Large intestine (tissue), 3 donors: ENCODE data around the gene TNPO3. TPM values are rescaled to one million over a fixed set of nuclear protein-coding genes. Genes with fewer than 3 reads are reported as not detected.
"Not testable (repeated sequence)": the region's sequence is repeated elsewhere in the genome, so short reads cannot be mapped to it uniquely, and the experiment has no call there.

ENCODE experiments used
- DNase-seq, 2 donors: peaks; one replicate each; pipeline versions ENCODE4 v3.0.0 to v3.0.0-alpha.2; 2013
- H3K27ac ChIP-seq: one replicate; pipeline ENCODE4 v1.5.1; 2013; ENCODE audit warnings: low read length
- H3K27me3 ChIP-seq: 2 replicates; pipeline ENCODE4 v1.6.1; 2013; ENCODE audit warnings: low read length; ENCODE audit not compliant: control insufficient read depth, insufficient read depth
- H3K36me3 ChIP-seq: 2 replicates; pipeline ENCODE4 v1.6.1; 2013; ENCODE audit warnings: low read length; ENCODE audit not compliant: control insufficient read depth, insufficient read depth
- H3K4me1 ChIP-seq: one replicate; pipeline ENCODE4 v1.6.1; 2013; ENCODE audit warnings: low read length; ENCODE audit not compliant: control insufficient read depth, insufficient read depth
- H3K4me3 ChIP-seq: one replicate; pipeline ENCODE4 v1.5.1; 2013; ENCODE audit warnings: low read length
- H3K9me3 ChIP-seq: one replicate; pipeline ENCODE4 v1.6.1; 2013; ENCODE audit warnings: mild to moderate bottlenecking, low read depth, low read length, moderate library complexity; ENCODE audit not compliant: control insufficient read depth
- WGBS: methylation state at CpG from one replicate; pipeline ENCODE4 v1.1.5; 2013; ENCODE audit warnings: low lambda C conversion rate; ENCODE audit not compliant: insufficient coverage; 5-methylcytosine and 5-hydroxymethylcytosine counted together
- polyA plus RNA-seq: library from polyadenylated mRNA; unstranded; fragments of 120-200 nt; gene quantifications from one replicate; pipeline ENCODE4 v1.2.1, GENCODE V29; 2013

The TNPO3 gene
- polyA plus RNA-seq, 1 donor, result 32.1 TPM

DNA sequence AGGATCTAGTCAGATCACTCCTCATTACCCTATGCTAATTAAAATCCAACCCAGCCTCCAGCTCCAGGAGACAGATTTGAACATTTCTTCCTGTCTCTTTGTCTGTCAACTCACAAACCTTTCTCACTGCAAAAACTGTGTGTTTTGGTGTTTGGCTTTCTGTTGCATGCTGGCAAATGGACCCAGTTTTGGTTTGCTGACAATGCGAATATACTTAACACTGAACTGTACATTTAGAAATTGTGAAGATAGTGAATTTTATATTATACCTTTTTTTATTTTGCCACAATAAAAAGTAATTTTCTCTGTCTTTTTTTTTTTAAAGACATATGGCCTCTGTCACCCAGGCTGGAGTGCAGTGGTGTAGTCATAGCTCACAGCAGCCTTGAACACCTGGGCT lies 18.3 kb upstream of the TNPO3 start:
- H3K4me1 ChIP-seq, result no peaks in the 10 kb centered on the region
- no peak for DNase-seq
- no peaks in the 10 kb centered on the region for H3K27me3 ChIP-seq
- H3K36me3 ChIP-seq, result no peaks in the 10 kb centered on the region
- H3K9me3 ChIP-seq, result no peaks in the 10 kb centered on the region
- H3K27ac ChIP-seq, result no peak overlapping the region
- no CpG with 5 or more reads among the region's 1 CpG for WGBS
- no peak overlapping the region for H3K4me3 ChIP-seq

DNA sequence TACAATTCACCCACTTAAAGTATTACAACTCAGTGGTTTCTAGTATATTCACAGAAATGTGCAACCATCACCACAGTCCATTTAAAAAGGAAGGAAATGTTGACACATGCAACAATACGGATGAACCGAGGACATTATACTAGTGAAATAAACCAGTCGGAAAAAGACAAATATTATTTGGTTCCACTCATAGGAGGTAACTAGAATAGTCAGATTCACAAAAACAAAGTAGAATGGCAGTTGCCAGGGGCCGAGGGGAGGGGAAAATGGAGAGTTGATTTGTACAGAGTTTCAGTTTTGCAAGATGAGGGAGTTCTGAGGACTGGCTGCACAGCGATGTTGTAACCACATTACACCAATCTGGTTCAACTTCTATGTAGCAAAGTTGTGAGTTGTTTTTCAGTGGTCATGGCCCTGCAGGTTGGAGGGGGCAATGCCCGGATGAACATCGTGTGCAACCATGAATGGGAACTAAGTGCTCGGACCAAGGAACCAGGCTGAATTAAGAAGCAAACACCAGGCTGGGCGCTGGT lies 17.6 kb upstream of the TNPO3 start:
- H3K27me3 ChIP-seq, result no peaks in the 10 kb centered on the region
- H3K9me3 ChIP-seq, result no peaks in the 10 kb centered on the region
- no peaks in the 10 kb centered on the region for H3K4me1 ChIP-seq
- H3K36me3 ChIP-seq, result no peaks in the 10 kb centered on the region
- H3K4me3 ChIP-seq, result no peak overlapping the region
- WGBS, result no CpG with 5 or more reads among the region's 9 CpGs
- no peak overlapping the region for H3K27ac ChIP-seq
- no peak for DNase-seq

DNA sequence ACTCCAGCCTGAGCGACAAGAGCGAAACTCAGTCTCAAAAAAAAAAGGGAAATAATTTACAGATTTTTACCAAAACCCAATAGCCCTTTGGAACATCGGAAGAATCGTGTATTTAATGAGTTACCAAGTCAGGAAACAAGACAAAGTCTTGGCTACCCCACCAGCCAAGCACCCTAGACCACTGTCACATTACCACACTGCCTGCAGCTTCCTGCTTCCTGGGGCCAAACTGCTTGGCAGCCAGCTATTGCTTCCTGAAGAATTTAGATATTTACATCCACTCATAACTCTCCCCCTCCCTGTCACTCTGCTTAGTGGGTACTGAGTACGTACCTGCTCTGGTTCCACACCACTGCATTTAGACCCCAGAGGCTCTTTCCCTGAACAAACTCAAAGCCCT lies 14.1 kb upstream of the TNPO3 start:
- H3K36me3 ChIP-seq, result no peaks in the 10 kb centered on the region
- H3K27ac ChIP-seq, result no peak overlapping the region
- no peak for DNase-seq
- H3K9me3 ChIP-seq, result no peaks in the 10 kb centered on the region
- no peaks in the 10 kb centered on the region for H3K27me3 ChIP-seq
- no peaks in the 10 kb centered on the region for H3K4me1 ChIP-seq
- H3K4me3 ChIP-seq, result no peak overlapping the region
- WGBS, result 80% methylated on average over 2 of the region's 5 CpGs

- no CpG with 5 or more reads among the region's 5 CpGs for WGBS
- H3K27ac ChIP-seq, result no peak overlapping the region
- no peak for DNase-seq
- no peak overlapping the region for H3K4me3 ChIP-seq
- no peaks in the 10 kb centered on the region for H3K36me3 ChIP-seq
- H3K27me3 ChIP-seq, result no peaks in the 10 kb centered on the region
- no peaks in the 10 kb centered on the region for H3K4me1 ChIP-seq
- no peaks in the 10 kb centered on the region for H3K9me3 ChIP-seq
Observed at GRCh38 chr7:129067943-129068548, 13.1 kb upstream of the TNPO3 start.

GRCh38 chr7:129067132-129067561 lies 12.2 kb upstream of the TNPO3 start:
- not testable (repeated sequence) for H3K4me3 ChIP-seq, H3K9me3 ChIP-seq, H3K27me3 ChIP-seq, H3K36me3 ChIP-seq, H3K4me1 ChIP-seq, DNase-seq, H3K27ac ChIP-seq
- no CpG with 5 or more reads among the region's 4 CpGs for WGBS

DNA sequence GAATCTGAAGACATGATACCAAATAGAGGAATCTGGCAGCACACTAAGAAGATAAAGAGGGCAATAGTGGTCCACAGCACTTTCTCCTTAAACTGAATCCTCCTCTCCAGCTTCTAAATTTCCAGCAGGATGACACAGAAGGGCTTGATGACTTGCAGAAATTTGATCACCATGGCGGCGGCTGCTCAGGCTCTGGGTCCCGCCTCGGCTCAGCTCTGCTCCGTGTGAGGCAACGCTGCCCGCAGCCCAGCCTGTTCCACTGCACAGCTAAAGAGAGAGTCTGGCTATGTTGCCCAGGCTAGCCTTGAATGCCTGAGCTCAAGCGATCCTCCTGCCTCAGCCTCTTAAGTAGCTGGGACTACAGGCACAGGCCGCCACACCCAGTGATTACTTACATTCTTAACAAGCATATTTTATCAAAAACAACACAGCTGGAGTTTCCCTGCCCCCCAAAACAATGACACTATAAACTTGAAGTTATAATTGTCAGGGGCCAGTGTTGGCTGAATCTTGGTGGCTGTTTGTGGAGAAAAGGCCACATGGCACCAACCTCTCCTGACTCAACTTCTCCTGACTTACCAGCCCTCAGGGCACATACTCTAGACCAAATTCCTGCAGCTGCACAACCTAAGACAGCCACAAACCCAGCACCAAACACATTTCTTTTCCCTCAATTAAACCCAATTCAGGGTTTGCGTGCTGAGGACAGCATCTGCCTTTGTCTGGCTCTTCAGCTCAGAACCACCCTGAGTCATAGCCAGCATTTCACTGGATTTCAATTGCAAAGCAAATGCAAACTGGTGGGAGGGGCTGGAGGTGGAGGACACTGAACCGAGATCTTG lies 11.6 kb upstream of the TNPO3 start:
- Histone ChIP-seq H3K27ac (no peak overlapping the region), H3K36me3 (no peaks in the 10 kb centered on the region), H3K9me3 (no peaks in the 10 kb centered on the region), H3K4me1 (no peaks in the 10 kb centered on the region), H3K27me3 (no peaks in the 10 kb centered on the region), H3K4me3 (no peak overlapping the region)
- peak; percentile 30 to 46 for DNase-seq
- WGBS, result 0% methylated on average over 1 of the region's 11 CpGs

DNA sequence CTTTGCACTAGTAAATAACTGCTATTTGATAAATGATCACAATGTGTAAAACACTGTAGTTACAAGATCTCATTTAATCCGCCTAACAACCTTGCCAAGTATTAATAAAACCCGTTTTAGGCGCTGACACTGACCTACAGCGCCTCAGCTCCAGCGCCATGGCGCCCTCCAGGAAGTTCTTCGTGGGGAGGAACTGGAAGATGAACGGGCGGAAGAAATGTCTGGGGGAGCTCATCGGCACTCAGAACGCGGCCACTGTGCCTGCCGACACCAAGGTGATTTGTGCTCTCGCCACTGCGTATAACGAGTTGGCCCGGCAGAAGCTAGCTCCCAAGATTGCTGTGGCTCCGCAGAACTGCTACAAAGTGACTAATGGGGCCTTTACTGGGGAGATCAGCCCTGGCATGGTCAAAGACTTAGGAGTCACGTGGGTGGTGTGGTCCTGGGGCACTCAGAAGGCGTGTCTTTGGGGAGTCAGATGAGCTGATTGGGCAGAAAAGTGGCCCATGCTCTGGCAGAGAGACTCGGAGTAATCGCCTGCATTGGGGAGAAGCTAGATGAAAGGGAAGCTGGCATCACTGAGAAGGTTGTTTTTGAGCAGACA lies 1.1 kb upstream of the TNPO3 start:
- no CpG with 5 or more reads among the region's 22 CpGs for WGBS
- no peak for DNase-seq
- peak overlapping the region; percentile 97 for H3K27ac ChIP-seq

DNA sequence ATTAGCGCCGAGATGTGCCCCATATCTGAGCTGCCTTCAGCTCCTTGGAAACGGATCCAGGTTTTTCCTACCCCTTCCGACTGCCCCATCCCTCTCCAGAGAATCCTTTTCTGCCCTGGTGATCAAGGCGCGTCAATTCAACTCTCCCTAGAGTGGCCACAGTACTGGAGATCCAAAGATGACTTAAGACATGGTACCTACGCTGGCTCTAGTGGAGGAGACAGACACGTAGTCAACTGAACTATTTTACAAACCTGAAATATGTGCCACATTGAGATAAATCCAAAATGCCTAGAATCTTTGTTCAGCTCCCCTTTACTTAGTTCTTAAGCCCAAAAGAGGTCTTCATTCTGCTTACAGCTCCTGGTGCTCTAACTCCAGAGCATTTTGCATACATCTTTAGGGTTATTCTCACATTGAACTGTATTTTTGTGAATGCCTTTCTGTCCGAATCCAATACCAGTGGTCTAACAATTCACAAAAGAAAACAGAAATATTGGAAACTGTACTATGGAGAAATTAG lies 444 bp upstream of the TNPO3 start:
- peak overlapping the region; percentile 97 for H3K27ac ChIP-seq
- H3K36me3 ChIP-seq, result peaks cover 2% of the 10 kb centered on the region
- peak overlapping the region; percentile 95 for H3K4me3 ChIP-seq
- no peak for DNase-seq
- WGBS, result 0% methylated on average over 1 of the region's 9 CpGs
- peaks cover 4% of the 10 kb centered on the region for H3K4me1 ChIP-seq
- H3K27me3 ChIP-seq, result peaks cover 2% of the 10 kb centered on the region
- no peaks in the 10 kb centered on the region for H3K9me3 ChIP-seq

More for the DNA sequence above, 1.1 kb upstream of the TNPO3 start:
- peak overlapping the region; percentile 13 for H3K4me3 ChIP-seq
- peaks cover 4% of the 10 kb centered on the region for H3K4me1 ChIP-seq
- H3K27me3 ChIP-seq, result peaks cover 2% of the 10 kb centered on the region
- H3K36me3 ChIP-seq, result peaks cover 2% of the 10 kb centered on the region
- no peaks in the 10 kb centered on the region for H3K9me3 ChIP-seq

DNA sequence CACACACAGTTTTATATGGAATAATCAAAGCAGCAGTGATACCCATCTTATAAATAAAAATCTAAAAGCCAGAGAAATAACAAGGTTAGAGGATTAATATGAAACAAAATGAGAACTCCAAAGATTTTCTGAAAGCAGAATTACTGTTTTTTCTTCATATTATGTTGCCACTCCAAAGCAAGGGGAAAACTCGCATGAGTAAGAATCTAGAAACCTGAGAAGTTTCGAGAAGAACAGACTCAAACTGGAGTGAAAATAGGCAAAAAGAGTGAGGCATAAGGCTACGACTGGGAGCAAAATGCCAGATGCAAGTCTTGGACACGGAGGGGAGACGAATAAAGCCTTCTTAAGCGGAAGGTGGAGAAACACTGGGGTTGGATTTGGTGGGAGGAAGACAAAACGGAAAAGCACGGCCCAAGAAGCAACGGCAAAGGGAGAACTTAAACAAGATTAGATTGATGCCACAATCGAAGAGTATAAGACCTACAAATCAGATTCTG lies 923 bp downstream of the TNPO3 start:
- DNase-seq, result no peak
- H3K9me3 ChIP-seq, result no peaks in the 10 kb centered on the region
- peak overlapping the region; percentile 97 for H3K27ac ChIP-seq
- no peaks in the 10 kb centered on the region for H3K27me3 ChIP-seq
- H3K4me1 ChIP-seq, result peaks cover 4% of the 10 kb centered on the region
- WGBS, result 4% methylated on average over 4 of the region's 10 CpGs
- H3K4me3 ChIP-seq, result peak overlapping the region; percentile 95
- H3K36me3 ChIP-seq, result peaks cover 2% of the 10 kb centered on the region

DNA sequence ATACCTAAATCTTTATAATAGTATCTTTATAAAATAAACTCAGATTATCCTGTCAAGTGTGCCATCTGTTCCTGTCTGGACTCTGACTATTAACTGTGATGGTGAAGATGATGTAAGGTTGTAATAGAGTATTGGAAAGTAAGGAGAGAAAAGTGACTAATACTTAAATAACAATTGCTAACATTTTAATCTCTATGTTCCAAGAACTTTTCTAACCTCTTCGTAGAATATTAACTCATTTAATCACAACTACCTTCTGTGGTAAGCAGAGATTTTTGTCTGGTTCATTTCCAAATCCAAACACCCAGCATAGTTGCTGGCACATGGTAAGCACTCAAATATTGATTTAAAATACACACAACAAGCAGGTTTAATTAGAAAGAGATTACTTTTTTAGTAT lies 2.5 kb downstream of the TNPO3 start:
- H3K36me3 ChIP-seq, result peaks cover 2% of the 10 kb centered on the region
- DNase-seq, result no peak
- H3K4me1 ChIP-seq, result peaks cover 4% of the 10 kb centered on the region
- H3K27me3 ChIP-seq, result no peaks in the 10 kb centered on the region
- H3K4me3 ChIP-seq, result no peak overlapping the region
- 71% methylated on average over 1 of the region's 1 CpG for WGBS
- no peaks in the 10 kb centered on the region for H3K9me3 ChIP-seq
- H3K27ac ChIP-seq, result no peak overlapping the region
